ENCODE data around the gene SEPSECS.
A peak's percentile ranks its signal among the peaks of the same experiment; 100 is the strongest.

The SEPSECS gene

GRCh38 chr4:25159837-25160713 lies at the start of gene SEPSECS:
TSS of gene SEPSECS (minus strand) at chr4:25160449. CDS start at chr4:25160369, 80 bp downstream.
- Histone ChIP-seq H3K9me3 (ENCODE audit: control insufficient read depth in 1 of 2, low read length in 2 of 2) (no peaks in the 10 kb centered on the region), H3K4me3 (ENCODE audit: low read depth in 1 of 2, low read length in 2 of 2) (peak within 1 kb of the TSS; percentile 92 to 94), H3K27me3 (ENCODE audit: low read depth, low read length) (no peaks in the 10 kb centered on the region), H3K4me1 (ENCODE audit: control insufficient read depth in 1 of 2, insufficient read depth in 2 of 2, low read length in 2 of 2) (peaks cover 11 to 17% of the 10 kb centered on the region in 2 donors), H3K27ac (ENCODE audit: low read length) (peak within 1 kb of the TSS; percentile 94), H3K36me3 (ENCODE audit: control insufficient read depth in 1 of 2, insufficient read depth in 2 of 2, low read length in 2 of 2) (peaks cover 0 to 5% of the 10 kb centered on the region in 2 donors)

- H3K36me3 ChIP-seq (ENCODE audit: control insufficient read depth in 1 of 2, insufficient read depth in 2 of 2, low read length in 2 of 2) = no peaks in the 10 kb centered on the region
- peaks cover 6 to 10% of the 10 kb centered on the region in 2 donors for H3K9me3 ChIP-seq (ENCODE audit: control insufficient read depth in 1 of 2, low read length in 2 of 2)
- H3K4me1 ChIP-seq (ENCODE audit: control insufficient read depth in 1 of 2, insufficient read depth in 2 of 2, low read length in 2 of 2) = no peaks in the 10 kb centered on the region
- no peaks in the 10 kb centered on the region for H3K27me3 ChIP-seq (ENCODE audit: low read depth, low read length)
- no peak overlapping the region for H3K4me3 ChIP-seq (ENCODE audit: low read depth in 1 of 2, low read length in 2 of 2)
- H3K27ac ChIP-seq (ENCODE audit: low read length) = no peak overlapping the region
These were observed 49.5 kb upstream of the SEPSECS start for GRCh38 chr4:25209702-25210101.

- H3K4me3 ChIP-seq (ENCODE audit: low read depth in 1 of 2, low read length in 2 of 2) = no peak overlapping the region
- H3K4me1 ChIP-seq (ENCODE audit: control insufficient read depth in 1 of 2, insufficient read depth in 2 of 2, low read length in 2 of 2) = no peaks in the 10 kb centered on the region
- H3K27ac ChIP-seq (ENCODE audit: low read length) = no peak overlapping the region
- peaks cover 5 to 9% of the 10 kb centered on the region in 2 donors for H3K9me3 ChIP-seq (ENCODE audit: control insufficient read depth in 1 of 2, low read length in 2 of 2)
- H3K36me3 ChIP-seq (ENCODE audit: control insufficient read depth in 1 of 2, insufficient read depth in 2 of 2, low read length in 2 of 2) = no peaks in the 10 kb centered on the region
- no peaks in the 10 kb centered on the region for H3K27me3 ChIP-seq (ENCODE audit: low read depth, low read length)
These were observed 47.7 kb upstream of the SEPSECS start for GRCh38 chr4:25207997-25208396.

- Histone ChIP-seq H3K36me3 (ENCODE audit: control insufficient read depth in 1 of 2, insufficient read depth in 2 of 2, low read length in 2 of 2) (peaks cover 4% of the 10 kb centered on the region in 2 donors), H3K27me3 (ENCODE audit: low read depth, low read length) (no peaks in the 10 kb centered on the region), H3K4me3 (ENCODE audit: low read depth in 1 of 2, low read length in 2 of 2) (no peak overlapping the region), H3K27ac (ENCODE audit: low read length) (no peak overlapping the region), H3K4me1 (ENCODE audit: control insufficient read depth in 1 of 2, insufficient read depth in 2 of 2, low read length in 2 of 2) (no peaks in the 10 kb centered on the region), H3K9me3 (ENCODE audit: control insufficient read depth in 1 of 2, low read length in 2 of 2) (no peaks in the 10 kb centered on the region)
These were observed 38.5 kb upstream of the SEPSECS start for GRCh38 chr4:25198713-25199112.

- no peaks in the 10 kb centered on the region for H3K9me3 ChIP-seq (ENCODE audit: control insufficient read depth in 1 of 2, low read length in 2 of 2)
- H3K4me1 ChIP-seq (ENCODE audit: control insufficient read depth in 1 of 2, insufficient read depth in 2 of 2, low read length in 2 of 2) = no peaks in the 10 kb centered on the region
- H3K36me3 ChIP-seq (ENCODE audit: control insufficient read depth in 1 of 2, insufficient read depth in 2 of 2, low read length in 2 of 2) = no peaks in the 10 kb centered on the region
- no peak overlapping the region for H3K4me3 ChIP-seq (ENCODE audit: low read depth in 1 of 2, low read length in 2 of 2)
- H3K27ac ChIP-seq (ENCODE audit: low read length) = no peak overlapping the region
- no peaks in the 10 kb centered on the region for H3K27me3 ChIP-seq (ENCODE audit: low read depth, low read length)
These were observed 30.2 kb upstream of the SEPSECS start for GRCh38 chr4:25190407-25190806.

GRCh38 chr4:25184056-25184455 lies 23.8 kb upstream of the SEPSECS start:
- Histone ChIP-seq H3K27ac (ENCODE audit: low read length) (no peak overlapping the region), H3K36me3 (ENCODE audit: control insufficient read depth in 1 of 2, insufficient read depth in 2 of 2, low read length in 2 of 2) (no peaks in the 10 kb centered on the region), H3K4me1 (ENCODE audit: control insufficient read depth in 1 of 2, insufficient read depth in 2 of 2, low read length in 2 of 2) (no peaks in the 10 kb centered on the region), H3K27me3 (ENCODE audit: low read depth, low read length) (no peaks in the 10 kb centered on the region), H3K4me3 (ENCODE audit: low read depth in 1 of 2, low read length in 2 of 2) (no peak overlapping the region), H3K9me3 (ENCODE audit: control insufficient read depth in 1 of 2, low read length in 2 of 2) (no peaks in the 10 kb centered on the region)

GRCh38 chr4:25182937-25183336 lies 22.7 kb upstream of the SEPSECS start:
- Histone ChIP-seq H3K36me3 (ENCODE audit: control insufficient read depth in 1 of 2, insufficient read depth in 2 of 2, low read length in 2 of 2) (no peaks in the 10 kb centered on the region), H3K4me1 (ENCODE audit: control insufficient read depth in 1 of 2, insufficient read depth in 2 of 2, low read length in 2 of 2) (no peaks in the 10 kb centered on the region), H3K4me3 (ENCODE audit: low read depth in 1 of 2, low read length in 2 of 2) (no peak overlapping the region), H3K27ac (ENCODE audit: low read length) (no peak overlapping the region), H3K9me3 (ENCODE audit: control insufficient read depth in 1 of 2, low read length in 2 of 2) (no peaks in the 10 kb centered on the region), H3K27me3 (ENCODE audit: low read depth, low read length) (no peaks in the 10 kb centered on the region)

GRCh38 chr4:25180524-25181131 lies 20.4 kb upstream of the SEPSECS start:
- H3K4me1 ChIP-seq (ENCODE audit: control insufficient read depth in 1 of 2, insufficient read depth in 2 of 2, low read length in 2 of 2) = no peaks in the 10 kb centered on the region
- H3K27ac ChIP-seq (ENCODE audit: low read length) = no peak overlapping the region
- H3K27me3 ChIP-seq (ENCODE audit: low read depth, low read length) = no peaks in the 10 kb centered on the region
- no peaks in the 10 kb centered on the region for H3K36me3 ChIP-seq (ENCODE audit: control insufficient read depth in 1 of 2, insufficient read depth in 2 of 2, low read length in 2 of 2)
- H3K4me3 ChIP-seq (ENCODE audit: low read depth in 1 of 2, low read length in 2 of 2) = no peak overlapping the region
- H3K9me3 ChIP-seq (ENCODE audit: control insufficient read depth in 1 of 2, low read length in 2 of 2) = no peaks in the 10 kb centered on the region

GRCh38 chr4:25178838-25179261 lies 18.6 kb upstream of the SEPSECS start:
- Histone ChIP-seq H3K4me3 (ENCODE audit: low read depth in 1 of 2, low read length in 2 of 2) (no peak overlapping the region), H3K27me3 (ENCODE audit: low read depth, low read length) (no peaks in the 10 kb centered on the region), H3K9me3 (ENCODE audit: control insufficient read depth in 1 of 2, low read length in 2 of 2) (no peaks in the 10 kb centered on the region), H3K27ac (ENCODE audit: low read length) (no peak overlapping the region), H3K36me3 (ENCODE audit: control insufficient read depth in 1 of 2, insufficient read depth in 2 of 2, low read length in 2 of 2) (no peaks in the 10 kb centered on the region), H3K4me1 (ENCODE audit: control insufficient read depth in 1 of 2, insufficient read depth in 2 of 2, low read length in 2 of 2) (peaks cover 3 to 7% of the 10 kb centered on the region in 2 donors)

- H3K9me3 ChIP-seq (ENCODE audit: control insufficient read depth in 1 of 2, low read length in 2 of 2) = no peaks in the 10 kb centered on the region
- no peak overlapping the region for H3K27ac ChIP-seq (ENCODE audit: low read length)
- H3K36me3 ChIP-seq (ENCODE audit: control insufficient read depth in 1 of 2, insufficient read depth in 2 of 2, low read length in 2 of 2) = no peaks in the 10 kb centered on the region
- H3K4me1 ChIP-seq (ENCODE audit: control insufficient read depth in 1 of 2, insufficient read depth in 2 of 2, low read length in 2 of 2) = peaks cover 9 to 14% of the 10 kb centered on the region in 2 donors
- H3K4me3 ChIP-seq (ENCODE audit: low read depth in 1 of 2, low read length in 2 of 2) = no peak overlapping the region
- H3K27me3 ChIP-seq (ENCODE audit: low read depth, low read length) = no peaks in the 10 kb centered on the region
These were observed 16.9 kb upstream of the SEPSECS start for GRCh38 chr4:25177147-25177546.

GRCh38 chr4:25174674-25175073 lies 14.4 kb upstream of the SEPSECS start:
- Histone ChIP-seq H3K9me3 (ENCODE audit: control insufficient read depth in 1 of 2, low read length in 2 of 2) (no peaks in the 10 kb centered on the region), H3K4me3 (ENCODE audit: low read depth in 1 of 2, low read length in 2 of 2) (no peak overlapping the region), H3K36me3 (ENCODE audit: control insufficient read depth in 1 of 2, insufficient read depth in 2 of 2, low read length in 2 of 2) (no peaks in the 10 kb centered on the region), H3K4me1 (ENCODE audit: control insufficient read depth in 1 of 2, insufficient read depth in 2 of 2, low read length in 2 of 2) (peaks cover 9 to 14% of the 10 kb centered on the region in 2 donors), H3K27me3 (ENCODE audit: low read depth, low read length) (no peaks in the 10 kb centered on the region), H3K27ac (ENCODE audit: low read length) (no peak overlapping the region)

All from muscle layer of duodenum (tissue), 2 donors.